ENCODE results near the gene DPPA3. TPM values are rescaled to one million over a fixed set of nuclear protein-coding genes. Genes with fewer than 3 reads are reported as not detected.
"Not testable (repeated sequence)": the region's sequence is repeated elsewhere in the genome, so short reads cannot be mapped to it uniquely, and the experiment has no call there.

DPPA3 gene
- not detected in 2 replicates for total RNA-seq

DNA sequence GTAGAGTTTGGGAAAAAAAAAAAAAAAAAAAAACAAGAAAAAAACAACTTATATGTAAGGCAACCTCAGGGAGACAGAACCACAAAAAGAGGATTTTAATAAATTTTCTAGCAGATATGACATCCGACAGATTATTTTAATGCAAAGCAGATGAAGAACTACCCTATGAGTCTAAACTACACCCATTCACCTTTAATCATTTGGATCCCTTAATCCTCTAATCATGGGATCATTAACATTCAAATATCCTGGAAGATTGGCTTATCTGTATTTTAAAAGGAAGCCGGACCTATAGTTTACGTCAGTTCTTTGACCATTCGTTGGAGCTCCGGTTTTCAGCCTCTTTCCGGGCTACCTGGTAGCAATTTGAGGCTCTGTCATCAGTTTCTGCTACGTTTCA lies at the start of gene DPPA3:
Gene DPPA3, plus strand, starts transcription at position 301 of the 400 bp plus-strand sequence. CDS start 138 bp downstream, outside the sequence.
- no peaks in the 10 kb centered on the region for H3K27me3 ChIP-seq (ENCODE audit: control insufficient read depth, insufficient read depth, low read length)
- no peak for DNase-seq (ENCODE audit: low read depth)
- no peaks in the 10 kb centered on the region for H3K36me3 ChIP-seq (ENCODE audit: control insufficient read depth, insufficient read depth, low read length)
- TF ChIP-seq, protein P1, sequence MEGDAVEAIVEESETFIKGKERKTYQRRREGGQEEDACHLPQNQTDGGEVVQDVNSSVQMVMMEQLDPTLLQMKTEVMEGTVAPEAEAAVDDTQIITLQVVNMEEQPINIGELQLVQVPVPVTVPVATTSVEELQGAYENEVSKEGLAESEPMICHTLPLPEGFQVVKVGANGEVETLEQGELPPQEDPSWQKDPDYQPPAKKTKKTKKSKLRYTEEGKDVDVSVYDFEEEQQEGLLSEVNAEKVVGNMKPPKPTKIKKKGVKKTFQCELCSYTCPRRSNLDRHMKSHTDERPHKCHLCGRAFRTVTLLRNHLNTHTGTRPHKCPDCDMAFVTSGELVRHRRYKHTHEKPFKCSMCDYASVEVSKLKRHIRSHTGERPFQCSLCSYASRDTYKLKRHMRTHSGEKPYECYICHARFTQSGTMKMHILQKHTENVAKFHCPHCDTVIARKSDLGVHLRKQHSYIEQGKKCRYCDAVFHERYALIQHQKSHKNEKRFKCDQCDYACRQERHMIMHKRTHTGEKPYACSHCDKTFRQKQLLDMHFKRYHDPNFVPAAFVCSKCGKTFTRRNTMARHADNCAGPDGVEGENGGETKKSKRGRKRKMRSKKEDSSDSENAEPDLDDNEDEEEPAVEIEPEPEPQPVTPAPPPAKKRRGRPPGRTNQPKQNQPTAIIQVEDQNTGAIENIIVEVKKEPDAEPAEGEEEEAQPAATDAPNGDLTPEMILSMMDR (IDR thresholded peaks at IDR 0.05; ENCODE audit: insufficient read depth, low read length, poor library complexity, severe bottlenecking): no peak
- no peak within 1 kb of the TSS for H3K4me3 ChIP-seq (ENCODE audit: low read depth, low read length)

DNA sequence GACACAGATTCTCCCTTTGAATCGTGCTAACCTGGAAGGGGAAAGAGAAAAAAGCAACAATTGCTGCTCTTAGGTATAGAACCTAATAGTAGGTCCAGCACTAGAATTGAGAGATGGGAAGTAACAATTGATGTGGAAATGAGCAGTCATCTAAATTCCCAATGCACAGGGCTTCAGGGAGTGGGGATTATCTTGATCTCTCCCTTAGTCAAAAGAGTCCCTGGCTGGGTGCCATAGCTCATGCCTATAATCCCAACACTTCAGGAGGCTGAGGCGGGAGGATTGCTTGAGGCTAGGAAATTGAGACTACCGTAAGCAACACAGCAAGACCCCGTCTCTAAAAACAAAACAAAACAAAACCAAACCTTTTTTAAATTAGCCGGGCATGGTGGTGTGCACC lies 49.5 kb upstream of the DPPA3 start:
- TF ChIP-seq, protein P1 (IDR thresholded peaks at IDR 0.05; ENCODE audit: insufficient read depth, low read length, poor library complexity, severe bottlenecking): no peak
- H3K27me3 ChIP-seq (ENCODE audit: control insufficient read depth, insufficient read depth, low read length): no peaks in the 10 kb centered on the region
- DNase-seq (ENCODE audit: low read depth): no peak
- H3K36me3 ChIP-seq (ENCODE audit: control insufficient read depth, insufficient read depth, low read length): no peaks in the 10 kb centered on the region
- H3K4me3 ChIP-seq (ENCODE audit: low read depth, low read length): no peak overlapping the region

DNA sequence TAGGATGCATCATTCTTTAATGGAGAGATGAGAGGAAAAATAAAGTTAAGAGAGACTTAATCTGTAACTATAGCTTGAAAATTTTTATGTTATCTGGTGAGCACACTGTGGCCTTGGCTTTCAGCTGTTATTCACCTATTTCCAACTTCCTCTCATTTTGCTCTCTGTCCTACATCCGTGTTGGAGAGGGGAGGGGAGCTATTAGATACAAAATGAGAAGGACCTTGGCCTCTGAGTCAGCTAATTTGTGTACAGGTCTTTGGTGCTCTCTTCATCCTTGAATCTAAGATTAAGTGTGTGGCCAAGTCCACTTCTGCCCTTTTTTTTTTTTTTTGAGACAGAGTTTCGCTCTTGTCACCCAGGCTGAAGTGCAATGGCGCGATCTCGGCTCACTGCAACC lies 44.6 kb upstream of the DPPA3 start:
- H3K36me3 ChIP-seq (ENCODE audit: control insufficient read depth, insufficient read depth, low read length): no peaks in the 10 kb centered on the region
- TF ChIP-seq, protein P1 (IDR thresholded peaks at IDR 0.05; ENCODE audit: insufficient read depth, low read length, poor library complexity, severe bottlenecking): no peak
- DNase-seq (ENCODE audit: low read depth): no peak
- no peaks in the 10 kb centered on the region for H3K27me3 ChIP-seq (ENCODE audit: control insufficient read depth, insufficient read depth, low read length)
- H3K4me3 ChIP-seq (ENCODE audit: low read depth, low read length): no peak overlapping the region

DNA sequence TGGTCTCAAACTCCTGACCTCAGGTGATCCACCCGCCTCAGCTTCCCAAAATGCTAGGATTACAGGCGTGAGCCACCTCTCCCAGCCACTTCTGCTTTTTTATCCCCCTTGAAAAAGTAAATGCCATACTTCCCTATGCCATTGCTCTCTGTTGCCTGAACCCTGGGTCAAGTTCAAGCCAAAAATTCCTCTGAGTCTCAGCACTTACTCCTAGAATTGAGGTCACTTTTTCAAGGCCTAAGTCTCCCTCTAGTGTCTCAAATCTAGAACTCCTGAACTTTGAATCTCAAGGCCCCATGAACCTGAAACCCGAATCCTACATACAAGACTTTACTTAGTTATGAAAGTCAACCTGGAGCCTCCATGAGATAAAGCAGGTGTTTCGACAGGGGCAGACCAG lies 44.1 kb upstream of the DPPA3 start:
- H3K4me3 ChIP-seq (ENCODE audit: low read depth, low read length): no peak overlapping the region
- H3K27me3 ChIP-seq (ENCODE audit: control insufficient read depth, insufficient read depth, low read length): no peaks in the 10 kb centered on the region
- no peaks in the 10 kb centered on the region for H3K36me3 ChIP-seq (ENCODE audit: control insufficient read depth, insufficient read depth, low read length)
- TF ChIP-seq, protein P1 (IDR thresholded peaks at IDR 0.05; ENCODE audit: insufficient read depth, low read length, poor library complexity, severe bottlenecking): no peak
- DNase-seq (ENCODE audit: low read depth): no peak

DNA sequence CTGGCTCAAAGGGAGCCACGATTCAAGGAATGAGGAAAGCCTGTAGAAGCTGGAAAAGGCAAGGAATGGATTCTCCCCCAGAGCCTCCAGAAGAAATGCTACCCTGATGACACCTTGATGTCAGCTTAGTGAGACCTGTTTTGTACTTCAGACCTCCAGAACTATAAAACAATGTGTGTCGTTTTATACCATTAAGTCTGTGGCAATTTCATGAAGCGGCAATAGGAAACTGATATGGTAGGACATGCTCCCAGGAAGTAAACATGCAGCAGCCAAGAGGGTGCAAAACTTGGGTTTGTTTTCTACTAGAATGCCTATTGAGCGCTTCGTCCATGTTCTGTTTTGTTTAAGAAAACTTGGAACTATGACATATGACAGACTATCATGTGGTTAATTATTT lies 43.1 kb upstream of the DPPA3 start:
- TF ChIP-seq, protein P1 (IDR thresholded peaks at IDR 0.05; ENCODE audit: insufficient read depth, low read length, poor library complexity, severe bottlenecking): no peak
- no peak for DNase-seq (ENCODE audit: low read depth)
- Histone ChIP-seq H3K27me3 (ENCODE audit: control insufficient read depth, insufficient read depth, low read length) (no peaks in the 10 kb centered on the region), H3K36me3 (ENCODE audit: control insufficient read depth, insufficient read depth, low read length) (no peaks in the 10 kb centered on the region), H3K4me3 (ENCODE audit: low read depth, low read length) (no peak overlapping the region)

DNA sequence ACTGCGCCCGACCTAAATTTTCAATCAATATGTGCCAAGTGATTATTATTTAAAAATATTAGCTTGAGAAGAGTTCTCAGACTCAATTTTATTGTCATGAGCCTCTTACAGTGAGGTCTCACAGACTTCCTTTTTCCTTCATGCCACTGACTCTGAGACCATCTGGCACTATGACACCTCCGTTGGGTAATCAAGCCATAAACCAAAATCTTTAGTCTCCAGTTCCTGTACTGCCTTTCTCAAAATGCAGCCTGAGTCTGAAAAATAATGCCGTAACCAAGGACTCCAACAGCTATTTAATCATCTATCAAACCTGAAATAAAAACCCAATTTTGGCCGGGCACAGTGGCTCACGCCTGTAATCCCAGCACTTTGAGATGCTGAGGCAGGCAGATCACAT lies 35.8 kb upstream of the DPPA3 start:
- H3K4me3 ChIP-seq (ENCODE audit: low read depth, low read length); H3K27me3 ChIP-seq (ENCODE audit: control insufficient read depth, insufficient read depth, low read length); DNase-seq (ENCODE audit: low read depth); H3K36me3 ChIP-seq (ENCODE audit: control insufficient read depth, insufficient read depth, low read length): not testable (repeated sequence)

Measured in kidney epithelial cell (primary cell).